ENCODE results near the gene CMTM6.

GRCh38 chr3:32467333-32468070, 35.1 kb downstream of the CMTM6 start:
- TF ChIP-seq, protein P1, sequence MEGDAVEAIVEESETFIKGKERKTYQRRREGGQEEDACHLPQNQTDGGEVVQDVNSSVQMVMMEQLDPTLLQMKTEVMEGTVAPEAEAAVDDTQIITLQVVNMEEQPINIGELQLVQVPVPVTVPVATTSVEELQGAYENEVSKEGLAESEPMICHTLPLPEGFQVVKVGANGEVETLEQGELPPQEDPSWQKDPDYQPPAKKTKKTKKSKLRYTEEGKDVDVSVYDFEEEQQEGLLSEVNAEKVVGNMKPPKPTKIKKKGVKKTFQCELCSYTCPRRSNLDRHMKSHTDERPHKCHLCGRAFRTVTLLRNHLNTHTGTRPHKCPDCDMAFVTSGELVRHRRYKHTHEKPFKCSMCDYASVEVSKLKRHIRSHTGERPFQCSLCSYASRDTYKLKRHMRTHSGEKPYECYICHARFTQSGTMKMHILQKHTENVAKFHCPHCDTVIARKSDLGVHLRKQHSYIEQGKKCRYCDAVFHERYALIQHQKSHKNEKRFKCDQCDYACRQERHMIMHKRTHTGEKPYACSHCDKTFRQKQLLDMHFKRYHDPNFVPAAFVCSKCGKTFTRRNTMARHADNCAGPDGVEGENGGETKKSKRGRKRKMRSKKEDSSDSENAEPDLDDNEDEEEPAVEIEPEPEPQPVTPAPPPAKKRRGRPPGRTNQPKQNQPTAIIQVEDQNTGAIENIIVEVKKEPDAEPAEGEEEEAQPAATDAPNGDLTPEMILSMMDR (IDR thresholded peaks at IDR 0.05; ENCODE audit: low read depth, low read length): peak; percentile 95
- TF ChIP-seq POLR2A (IDR thresholded peaks at IDR 0.05; ENCODE audit: extremely low read depth, insufficient read length) (no peak), MAX (IDR thresholded peaks at IDR 0.05; ENCODE audit: low read depth, low read length) (peak; percentile 51), MYC (IDR thresholded peaks at IDR 0.05; ENCODE audit: low read depth, low read length) (peak; percentile 8; the same call in 1 of the 2 replicates)
